Right lobe of liver (tissue), 4 donors: Measurements from ENCODE around the gene PRKCA.

Source experiments
- CTCF ChIP-seq, 4 donors: fragments of 200-600 bp in 3 of 4; fragments of 450-650 bp in 1 of 4; IDR thresholded peaks; one replicate each; pipeline versions ENCODE4 v1.5.1 to v1.8.0; 2016 to 2022; ENCODE audit warnings: antibody characterized with exemption in 4 of 4, mild to moderate bottlenecking in 2 of 4
- POLR2A ChIP-seq: fragments of 450-650 bp; IDR thresholded peaks from one replicate; pipeline ENCODE4 v1.6.1; 2017; ENCODE audit warnings: antibody characterized with exemption, mild to moderate bottlenecking
- donor health status: DM: no; HTN: no; CAD: no.
- donor health status: DM: no; HTN: no; CAD: no.
- donor health status: DM: no; HTN: yes; CAD: no.

GRCh38 chr17:66779237-66779606 lies 476.8 kb downstream of the PRKCA start:
- TF ChIP-seq POLR2A: no peak
- no peak for TF ChIP-seq CTCF (IDR thresholded peaks at IDR 0.05)
